Muscle layer of colon (tissue), 2 donors: Measurements from ENCODE around the gene OSTN.
"Not testable (repeated sequence)": the region's sequence is repeated elsewhere in the genome, so short reads cannot be mapped to it uniquely, and the experiment has no call there.

Source experiments
- H3K27ac ChIP-seq: one replicate; pipeline ENCODE4 v1.7.0; 2013; ENCODE audit warnings: low read depth, mild to moderate bottlenecking, low read length, moderate library complexity
- H3K27me3 ChIP-seq, 2 donors: one replicate each; pipeline ENCODE4 v1.7.0; 2013; ENCODE audit warnings: low read length in 2 of 2, mild to moderate bottlenecking in 2 of 2; ENCODE audit not compliant: insufficient read depth in 2 of 2, control insufficient read depth in 1 of 2
- H3K36me3 ChIP-seq: one replicate; pipeline ENCODE4 v1.7.0; 2013; ENCODE audit warnings: mild to moderate bottlenecking, low read length; ENCODE audit not compliant: insufficient read depth
- H3K4me1 ChIP-seq: one replicate; pipeline ENCODE4 v1.7.0; 2013; ENCODE audit warnings: mild to moderate bottlenecking, low read length; ENCODE audit not compliant: insufficient read depth
- H3K4me3 ChIP-seq, 2 donors: one replicate each; pipeline ENCODE4 v1.7.0; 2013; ENCODE audit warnings: low read length in 2 of 2, low read depth in 1 of 2, mild to moderate bottlenecking in 1 of 2, moderate library complexity in 1 of 2
- H3K9ac ChIP-seq: one replicate; pipeline ENCODE4 v1.7.0; 2013; ENCODE audit warnings: low read length
- H3K9me3 ChIP-seq: one replicate; pipeline ENCODE4 v1.7.0; 2013; ENCODE audit warnings: mild to moderate bottlenecking, low read length
- donor health status: abdominal sarcoma.
- donor health status: Adenocarcinoma of cecum.

OSTN gene

GRCh38 chr3:191269289-191270085 lies 70.4 kb downstream of the OSTN start:
- no peak overlapping the region for H3K27ac ChIP-seq
- no peaks in the 10 kb centered on the region for H3K4me1 ChIP-seq
- no peaks in the 10 kb centered on the region for H3K36me3 ChIP-seq
- no peaks in the 10 kb centered on the region for H3K9me3 ChIP-seq
- no peak overlapping the region for H3K4me3 ChIP-seq
- no peak overlapping the region for H3K9ac ChIP-seq
- no peaks in the 10 kb centered on the region for H3K27me3 ChIP-seq

GRCh38 chr3:191275244-191275643 lies 76.2 kb downstream of the OSTN start:
- H3K9me3 ChIP-seq, H3K9ac ChIP-seq, H3K36me3 ChIP-seq, H3K27me3 ChIP-seq, H3K4me1 ChIP-seq, H3K4me3 ChIP-seq, H3K27ac ChIP-seq: not testable (repeated sequence)

GRCh38 chr3:191275751-191276150 lies 76.7 kb downstream of the OSTN start:
- no peaks in the 10 kb centered on the region for H3K4me1 ChIP-seq
- H3K36me3 ChIP-seq = no peaks in the 10 kb centered on the region
- H3K9me3 ChIP-seq = no peaks in the 10 kb centered on the region
- H3K27ac ChIP-seq = no peak overlapping the region
- H3K9ac ChIP-seq = no peak overlapping the region
- H3K4me3 ChIP-seq = no peak overlapping the region
- no peaks in the 10 kb centered on the region for H3K27me3 ChIP-seq

- no peaks in the 10 kb centered on the region for H3K9me3 ChIP-seq
- no peak overlapping the region for H3K4me3 ChIP-seq
- no peaks in the 10 kb centered on the region for H3K4me1 ChIP-seq
- no peaks in the 10 kb centered on the region for H3K36me3 ChIP-seq
- H3K9ac ChIP-seq = no peak overlapping the region
- H3K27ac ChIP-seq = no peak overlapping the region
- H3K27me3 ChIP-seq = no peaks in the 10 kb centered on the region
Observed at GRCh38 chr3:191280111-191280510, 81.1 kb downstream of the OSTN start.

- Histone ChIP-seq H3K9ac (no peak overlapping the region), H3K27ac (no peak overlapping the region), H3K27me3 (no peaks in the 10 kb centered on the region), H3K36me3 (no peaks in the 10 kb centered on the region), H3K9me3 (no peaks in the 10 kb centered on the region), H3K4me1 (no peaks in the 10 kb centered on the region), H3K4me3 (no peak overlapping the region)
Observed at GRCh38 chr3:191280882-191281281, 81.8 kb downstream of the OSTN start.

- H3K9ac ChIP-seq = no peak overlapping the region
- H3K27me3 ChIP-seq = no peaks in the 10 kb centered on the region
- H3K36me3 ChIP-seq = no peaks in the 10 kb centered on the region
- H3K27ac ChIP-seq = no peak overlapping the region
- no peaks in the 10 kb centered on the region for H3K4me1 ChIP-seq
- H3K9me3 ChIP-seq = no peaks in the 10 kb centered on the region
- no peak overlapping the region for H3K4me3 ChIP-seq
Observed at GRCh38 chr3:191282251-191283185, 83.5 kb downstream of the OSTN start.

- Histone ChIP-seq H3K36me3 (no peaks in the 10 kb centered on the region), H3K27me3 (no peaks in the 10 kb centered on the region), H3K9me3 (no peaks in the 10 kb centered on the region), H3K9ac (no peak overlapping the region), H3K4me3 (no peak overlapping the region), H3K4me1 (no peaks in the 10 kb centered on the region), H3K27ac (no peak overlapping the region)
Observed at GRCh38 chr3:191283400-191283799, 84.4 kb downstream of the OSTN start.

GRCh38 chr3:191290311-191291025 lies 91.4 kb downstream of the OSTN start:
- Histone ChIP-seq H3K27ac (no peak overlapping the region), H3K36me3 (no peaks in the 10 kb centered on the region), H3K27me3 (no peaks in the 10 kb centered on the region), H3K9ac (no peak overlapping the region), H3K9me3 (no peaks in the 10 kb centered on the region), H3K4me1 (no peaks in the 10 kb centered on the region), H3K4me3 (no peak overlapping the region)

- Histone ChIP-seq H3K36me3 (no peaks in the 10 kb centered on the region), H3K27me3 (no peaks in the 10 kb centered on the region), H3K9ac (no peak overlapping the region), H3K27ac (no peak overlapping the region), H3K4me1 (no peaks in the 10 kb centered on the region), H3K9me3 (no peaks in the 10 kb centered on the region), H3K4me3 (no peak overlapping the region)
Observed at GRCh38 chr3:191292243-191293015, 93.4 kb downstream of the OSTN start.

GRCh38 chr3:191294291-191294690 lies 95.2 kb downstream of the OSTN start:
- no peak overlapping the region for H3K9ac ChIP-seq
- no peak overlapping the region for H3K4me3 ChIP-seq
- H3K9me3 ChIP-seq = no peaks in the 10 kb centered on the region

More at GRCh38 chr3:191294291-191294690, 95.2 kb downstream of the OSTN start:
- no peaks in the 10 kb centered on the region for H3K36me3 ChIP-seq
- H3K27ac ChIP-seq = no peak overlapping the region
- H3K4me1 ChIP-seq = no peaks in the 10 kb centered on the region
- no peaks in the 10 kb centered on the region for H3K27me3 ChIP-seq
